GM12873 (cell line): ENCODE data around the gene TENM4.

Source experiments
- TF ChIP-seq, protein P1 (sequence below): IDR thresholded peaks from 2 replicates; pipeline ENCODE4 v1.5.1; 2012; ENCODE audit warnings: low read depth, mild to moderate bottlenecking, moderate library complexity, low read length, control low read depth; ENCODE audit not compliant: insufficient read depth; ENCODE audit errors: missing control alignments

Gene TENM4

DNA sequence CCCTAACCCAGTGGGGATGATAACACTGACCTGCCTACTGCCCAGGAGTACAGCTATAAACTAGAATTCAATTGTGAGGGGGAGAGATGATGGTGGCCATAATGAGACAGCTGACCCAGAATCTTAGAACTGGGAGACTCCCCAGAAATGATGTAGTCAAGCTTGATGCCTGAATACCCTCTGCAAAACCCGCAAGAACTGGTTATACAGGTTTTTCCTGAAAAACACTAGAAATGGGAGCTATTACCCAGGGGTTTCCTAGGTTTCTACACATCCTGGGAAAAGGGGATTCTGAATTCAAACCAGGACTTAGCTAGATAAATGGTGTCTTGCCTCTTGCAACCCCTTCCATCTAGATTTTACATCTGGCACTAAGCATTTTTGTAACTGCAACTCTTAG, 752.4 kb downstream of the TENM4 start:
- TF ChIP-seq, protein P1, sequence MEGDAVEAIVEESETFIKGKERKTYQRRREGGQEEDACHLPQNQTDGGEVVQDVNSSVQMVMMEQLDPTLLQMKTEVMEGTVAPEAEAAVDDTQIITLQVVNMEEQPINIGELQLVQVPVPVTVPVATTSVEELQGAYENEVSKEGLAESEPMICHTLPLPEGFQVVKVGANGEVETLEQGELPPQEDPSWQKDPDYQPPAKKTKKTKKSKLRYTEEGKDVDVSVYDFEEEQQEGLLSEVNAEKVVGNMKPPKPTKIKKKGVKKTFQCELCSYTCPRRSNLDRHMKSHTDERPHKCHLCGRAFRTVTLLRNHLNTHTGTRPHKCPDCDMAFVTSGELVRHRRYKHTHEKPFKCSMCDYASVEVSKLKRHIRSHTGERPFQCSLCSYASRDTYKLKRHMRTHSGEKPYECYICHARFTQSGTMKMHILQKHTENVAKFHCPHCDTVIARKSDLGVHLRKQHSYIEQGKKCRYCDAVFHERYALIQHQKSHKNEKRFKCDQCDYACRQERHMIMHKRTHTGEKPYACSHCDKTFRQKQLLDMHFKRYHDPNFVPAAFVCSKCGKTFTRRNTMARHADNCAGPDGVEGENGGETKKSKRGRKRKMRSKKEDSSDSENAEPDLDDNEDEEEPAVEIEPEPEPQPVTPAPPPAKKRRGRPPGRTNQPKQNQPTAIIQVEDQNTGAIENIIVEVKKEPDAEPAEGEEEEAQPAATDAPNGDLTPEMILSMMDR = no peak

DNA sequence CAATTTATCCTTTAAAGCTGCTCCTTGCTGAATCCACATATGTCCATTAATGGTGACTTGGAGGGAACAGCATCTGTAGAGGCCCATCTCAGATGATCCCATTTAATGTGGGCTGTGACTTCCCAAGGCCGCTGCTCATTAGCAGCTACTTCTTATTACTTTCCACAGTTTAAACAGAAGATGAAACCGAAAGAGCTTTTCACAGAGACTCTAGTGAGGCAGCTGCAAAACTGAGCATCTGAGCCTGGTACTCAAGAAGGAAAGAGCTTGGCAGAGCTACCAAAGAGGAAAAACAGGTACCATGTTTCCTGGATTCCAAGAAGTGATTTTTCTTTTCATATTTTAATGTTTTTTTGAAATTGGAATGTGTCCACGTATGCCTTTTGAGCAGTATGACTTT, 755.7 kb downstream of the TENM4 start:
- TF ChIP-seq, protein P1 = no peak

DNA sequence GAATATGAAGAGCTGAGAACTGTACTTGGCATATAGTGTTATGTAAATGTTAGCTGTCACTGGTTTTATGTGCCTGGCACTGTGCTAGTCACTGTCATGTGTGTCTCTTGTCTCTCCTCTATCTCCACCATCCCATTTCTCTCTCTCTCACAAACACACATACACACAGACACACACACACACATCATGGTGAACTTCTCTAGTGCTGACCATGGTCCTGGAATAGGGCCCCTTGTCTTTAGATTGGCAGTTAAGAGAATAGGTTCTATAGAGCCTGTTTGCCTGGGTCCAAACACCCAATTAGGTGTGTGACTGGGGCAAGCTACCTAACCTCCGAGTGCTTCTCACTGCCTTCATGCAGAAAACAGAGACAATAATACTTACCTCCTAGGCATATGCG, 756.5 kb downstream of the TENM4 start:
- TF ChIP-seq, protein P1 = no peak

DNA sequence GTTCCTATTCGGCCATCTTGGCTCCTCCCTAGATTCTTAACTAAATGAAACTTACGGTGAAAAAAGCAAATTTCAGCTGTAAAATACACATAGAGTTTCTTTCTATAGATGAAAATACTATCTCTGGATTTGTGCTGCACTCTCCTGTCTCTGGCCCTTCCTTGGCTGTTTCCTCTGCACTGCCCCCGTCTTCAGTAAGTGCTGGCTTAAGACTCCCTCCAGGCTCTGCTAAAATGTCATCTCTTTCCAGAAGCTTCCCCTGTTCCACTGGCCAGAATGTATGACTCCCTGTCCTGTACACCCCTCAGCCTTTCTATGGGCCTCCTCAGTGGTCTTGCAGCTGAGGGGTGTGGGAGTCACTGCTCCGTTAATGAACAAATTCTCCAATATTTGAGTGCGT, 757.1 kb downstream of the TENM4 start:
- TF ChIP-seq, protein P1 = no peak

DNA sequence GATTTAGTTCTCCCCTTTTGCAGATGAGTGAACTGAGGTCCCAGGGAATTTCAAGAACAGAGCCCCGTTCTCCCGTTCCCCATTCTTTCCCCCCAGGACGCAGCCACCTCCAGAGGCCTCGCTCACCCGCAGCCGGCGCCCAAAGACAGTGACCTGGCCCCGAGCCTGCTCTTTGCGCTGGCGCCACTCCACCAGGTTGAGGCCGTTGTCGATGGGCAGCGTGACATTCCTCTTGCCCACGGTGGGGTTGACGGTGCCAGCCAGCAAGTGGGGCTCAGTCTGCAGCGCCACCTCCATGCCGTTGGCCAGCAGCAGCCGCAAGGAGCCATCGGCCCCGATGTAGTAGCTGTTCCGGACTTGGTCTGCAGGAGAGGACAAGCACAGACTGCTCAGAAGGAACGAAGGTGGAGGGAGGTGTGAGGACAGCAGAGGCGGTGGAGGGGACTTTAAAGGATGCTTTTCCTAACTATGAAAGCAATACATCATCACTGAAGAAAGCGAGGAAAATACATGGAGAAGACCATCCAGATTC, 764.7 kb downstream of the TENM4 start:
- TF ChIP-seq, protein P1 = no peak

DNA sequence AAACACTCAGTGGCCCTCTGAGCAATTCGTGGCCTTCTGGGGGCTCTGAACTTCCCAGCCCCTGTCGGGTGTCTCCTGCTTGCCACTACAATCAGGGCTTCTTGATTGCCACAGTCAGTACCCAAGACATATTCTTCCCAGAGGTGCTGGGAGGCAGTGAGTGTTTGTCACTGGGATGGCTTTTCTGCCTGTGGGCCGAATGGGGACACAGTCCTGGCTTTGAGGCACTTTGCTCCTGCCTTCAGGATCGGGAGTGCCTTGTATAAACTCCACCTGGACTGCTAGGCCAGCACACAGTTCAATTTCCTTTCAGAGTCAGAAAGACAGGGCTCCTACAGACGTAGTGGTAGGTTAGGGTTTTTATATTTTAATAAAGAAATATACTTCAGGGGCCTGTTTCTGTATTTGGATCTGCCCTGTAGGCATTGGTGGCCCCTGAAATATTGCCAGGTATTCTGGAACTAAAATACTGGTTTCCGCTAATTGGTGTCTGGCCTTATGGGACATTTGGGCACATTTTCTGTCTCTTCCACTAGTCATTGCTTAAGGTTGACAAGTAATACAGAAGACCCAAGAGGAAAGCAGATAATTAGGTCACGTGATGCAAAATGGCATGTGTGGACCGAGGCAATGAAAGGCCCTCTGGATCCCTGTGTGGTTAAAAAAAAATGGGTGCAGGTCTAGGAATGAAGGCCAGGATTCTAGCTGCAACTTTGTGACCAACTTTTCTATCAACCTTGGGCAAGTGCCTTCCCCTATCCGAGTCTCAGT, 767.8 kb downstream of the TENM4 start:
- TF ChIP-seq, protein P1 = no peak

DNA sequence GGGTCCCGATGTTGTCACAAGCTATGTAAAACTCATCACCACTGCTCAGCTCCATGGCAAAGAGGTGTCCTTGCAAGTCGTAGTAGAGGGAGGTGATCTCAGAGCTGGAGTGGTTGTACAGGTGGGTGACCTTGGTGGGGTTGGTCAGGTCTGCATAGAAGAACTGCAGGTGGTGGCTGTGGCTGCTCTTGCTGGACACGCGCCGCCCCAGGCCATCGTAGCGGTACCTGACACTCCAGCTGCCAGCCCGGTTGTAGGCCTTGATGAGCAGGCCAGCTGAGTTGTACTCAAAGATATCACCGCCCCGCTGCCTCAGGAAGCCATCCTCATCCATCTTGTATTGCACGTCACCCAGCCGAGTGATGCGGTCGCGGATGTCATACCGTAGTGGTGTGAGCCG, 771.6 kb downstream of the TENM4 start:
- TF ChIP-seq, protein P1 = no peak
